Heart left ventricle (tissue), 13 donors: ENCODE results near the gene SMIM32.

Experiments
- POLR2A ChIP-seq, 2 donors: fragments of 450-650 bp; IDR thresholded peaks; one replicate each; pipeline ENCODE4 v1.6.1; 2017; ENCODE audit warnings: antibody characterized with exemption in 2 of 2, mild to moderate bottlenecking in 2 of 2, moderate library complexity in 2 of 2
- TF ChIP-seq, protein P1 (sequence below), 12 donors: fragments of 200-600 bp; sonication (generic) in 4 of 12; IDR thresholded peaks; one replicate each; pipeline versions ENCODE4 v1.5.0 to v1.8.0; 2018 to 2022; ENCODE audit warnings: antibody characterized with exemption in 12 of 12, mild to moderate bottlenecking in 5 of 12
- donor health status: ischemic (EF 13 %, LVEDD 7.1; RV severe dilation, severe dysfunction).
- donor health status: DM: no; HTN: yes; CAD: no.
- donor health status: DM: no; HTN: no; CAD: no.
- donor health status: ischemic (EF 25% LVEDD 6.9; RV normal size, moderate dysfunction).
- donor health status: ischemic (EF 25% LVEDD 5.7; RV mildly dilated, moderate dysfunction).
- donor health status: ischemic (EF 35%, LVEDD 5.7; RV mildly dilated, moderate dysfunction).
- donor health status: nonischemic (EF 11% LVEDD 7.7; RV severe dilation, severe dysfunction).
- donor health status: DM: yes; HTN: yes; CAD: no.
- donor health status: PGD.
- donor health status: ischemic (EF 29% LVEDD 5.4; RV normal size, mild dysfunction).
- donor health status: nonischemic (EF 23%, LVEDD 6.1; RV moderate dilation, normal function).

DNA sequence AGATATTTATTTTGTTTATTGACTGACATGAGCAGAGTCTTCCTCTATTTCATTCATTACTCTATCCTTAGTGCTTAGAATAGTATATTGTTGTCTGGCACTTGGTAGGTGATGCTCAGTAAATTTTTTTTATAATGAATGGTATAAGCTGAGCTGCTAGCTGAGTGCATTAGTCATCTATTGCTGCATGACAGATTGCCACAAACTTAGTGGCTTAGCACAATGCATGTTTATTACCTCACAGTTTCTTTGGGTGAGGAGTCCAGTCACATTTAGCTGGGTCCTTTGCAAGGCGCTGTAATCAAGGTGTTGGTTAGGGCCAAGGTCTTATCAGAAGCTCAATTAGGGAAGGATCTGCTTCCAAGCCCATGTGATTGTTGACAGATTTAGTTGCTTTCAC, 37.2 kb downstream of the SMIM32 start:
- TF ChIP-seq, protein P1, sequence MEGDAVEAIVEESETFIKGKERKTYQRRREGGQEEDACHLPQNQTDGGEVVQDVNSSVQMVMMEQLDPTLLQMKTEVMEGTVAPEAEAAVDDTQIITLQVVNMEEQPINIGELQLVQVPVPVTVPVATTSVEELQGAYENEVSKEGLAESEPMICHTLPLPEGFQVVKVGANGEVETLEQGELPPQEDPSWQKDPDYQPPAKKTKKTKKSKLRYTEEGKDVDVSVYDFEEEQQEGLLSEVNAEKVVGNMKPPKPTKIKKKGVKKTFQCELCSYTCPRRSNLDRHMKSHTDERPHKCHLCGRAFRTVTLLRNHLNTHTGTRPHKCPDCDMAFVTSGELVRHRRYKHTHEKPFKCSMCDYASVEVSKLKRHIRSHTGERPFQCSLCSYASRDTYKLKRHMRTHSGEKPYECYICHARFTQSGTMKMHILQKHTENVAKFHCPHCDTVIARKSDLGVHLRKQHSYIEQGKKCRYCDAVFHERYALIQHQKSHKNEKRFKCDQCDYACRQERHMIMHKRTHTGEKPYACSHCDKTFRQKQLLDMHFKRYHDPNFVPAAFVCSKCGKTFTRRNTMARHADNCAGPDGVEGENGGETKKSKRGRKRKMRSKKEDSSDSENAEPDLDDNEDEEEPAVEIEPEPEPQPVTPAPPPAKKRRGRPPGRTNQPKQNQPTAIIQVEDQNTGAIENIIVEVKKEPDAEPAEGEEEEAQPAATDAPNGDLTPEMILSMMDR (IDR thresholded peaks at IDR 0.05): no peak
- TF ChIP-seq POLR2A (IDR thresholded peaks at IDR 0.05): no peak
